ENCODE measurements around the gene NSG2. TPM values are rescaled to one million over a fixed set of nuclear protein-coding genes. Genes with fewer than 3 reads are reported as not detected.

NSG2 gene
- total RNA-seq, 1 experiment from 2014 or later: not detected

GRCh38 chr5:174115226-174115625 is 69.7 kb downstream of the NSG2 start:
- Histone ChIP-seq H3K18ac (ENCODE audit: insufficient read length, low read depth, low read length) (no peak overlapping the region), H3K9me3 (ENCODE audit: control insufficient read depth, low read depth, low read length) (no peaks in the 10 kb centered on the region), H2BK120ac (ENCODE audit: low read depth, low read length, poor library complexity, severe bottlenecking) (no peak overlapping the region), H3K4ac (ENCODE audit: low read depth, low read length) (no peak overlapping the region), H3K14ac (ENCODE audit: insufficient read depth, low read length) (no peak overlapping the region), H2BK15ac (ENCODE audit: low read depth, low read length) (no peak overlapping the region), H3T11ph (ENCODE audit: low read length) (no peak overlapping the region), H3K27me3 (ENCODE audit: insufficient read depth, low read length) (no peaks in the 10 kb centered on the region), H3K4me1 (ENCODE audit: insufficient read depth, low read length) (no peaks in the 10 kb centered on the region), H3K56ac (ENCODE audit: insufficient read length, low read depth, low read length) (no peak overlapping the region), H3K9ac (ENCODE audit: extremely low read depth, insufficient read length, low read length) (no peak overlapping the region), H3K79me2 (ENCODE audit: insufficient read depth, low read length) (no peaks in the 10 kb centered on the region), H2AK5ac (ENCODE audit: insufficient read length, low read length) (no peak overlapping the region), H2BK20ac (ENCODE audit: low read depth, low read length, poor library complexity, severe bottlenecking) (no peak overlapping the region), H2BK12ac (ENCODE audit: insufficient read length, low read depth, low read length) (no peak overlapping the region), H3K4me2 (ENCODE audit: insufficient read depth, insufficient read length, low read length) (no peak overlapping the region), H3K27ac (ENCODE audit: insufficient read length, low read depth, low read length) (no peak overlapping the region), H4K5ac (ENCODE audit: insufficient read length, low read depth, low read length) (no peak overlapping the region), H3K23ac (ENCODE audit: insufficient read length, low read depth, low read length) (no peak overlapping the region), H3K23me2 (ENCODE audit: insufficient read length, low read depth, low read length, poor library complexity, severe bottlenecking) (no peaks in the 10 kb centered on the region), H3K79me1 (ENCODE audit: insufficient read depth, low read depth, low read length, poor library complexity, severe bottlenecking) (no peaks in the 10 kb centered on the region), H2AFZ (ENCODE audit: low read length) (no peak overlapping the region), H2BK5ac (ENCODE audit: insufficient read length, low read length) (no peak overlapping the region), H4K91ac (ENCODE audit: insufficient read length, low read depth, low read length) (no peak overlapping the region), H4K8ac (replicated peaks; ENCODE audit: insufficient read length, low read depth, low read length) (no peak overlapping the region), H4K20me1 (ENCODE audit: control insufficient read depth, insufficient read depth, insufficient read length) (no peaks in the 10 kb centered on the region)
- no peaks in the 10 kb centered on the region for H3K9me3 Mint-ChIP-seq
- H3K27me3 Mint-ChIP-seq (ENCODE audit: low read depth): peaks cover 8% of the 10 kb centered on the region
- H3K4me1 Mint-ChIP-seq: peaks cover 0 to 6% of the 10 kb centered on the region in 2 experiments; a peak in 1 of 4 replicates
- TF ChIP-seq, protein P1, sequence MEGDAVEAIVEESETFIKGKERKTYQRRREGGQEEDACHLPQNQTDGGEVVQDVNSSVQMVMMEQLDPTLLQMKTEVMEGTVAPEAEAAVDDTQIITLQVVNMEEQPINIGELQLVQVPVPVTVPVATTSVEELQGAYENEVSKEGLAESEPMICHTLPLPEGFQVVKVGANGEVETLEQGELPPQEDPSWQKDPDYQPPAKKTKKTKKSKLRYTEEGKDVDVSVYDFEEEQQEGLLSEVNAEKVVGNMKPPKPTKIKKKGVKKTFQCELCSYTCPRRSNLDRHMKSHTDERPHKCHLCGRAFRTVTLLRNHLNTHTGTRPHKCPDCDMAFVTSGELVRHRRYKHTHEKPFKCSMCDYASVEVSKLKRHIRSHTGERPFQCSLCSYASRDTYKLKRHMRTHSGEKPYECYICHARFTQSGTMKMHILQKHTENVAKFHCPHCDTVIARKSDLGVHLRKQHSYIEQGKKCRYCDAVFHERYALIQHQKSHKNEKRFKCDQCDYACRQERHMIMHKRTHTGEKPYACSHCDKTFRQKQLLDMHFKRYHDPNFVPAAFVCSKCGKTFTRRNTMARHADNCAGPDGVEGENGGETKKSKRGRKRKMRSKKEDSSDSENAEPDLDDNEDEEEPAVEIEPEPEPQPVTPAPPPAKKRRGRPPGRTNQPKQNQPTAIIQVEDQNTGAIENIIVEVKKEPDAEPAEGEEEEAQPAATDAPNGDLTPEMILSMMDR (conservative IDR thresholded peaks at IDR 0.05): no peak
- no peak overlapping the region for H3K4me3 Mint-ChIP-seq
- no peak for DNase-seq
- H3K36me3 Mint-ChIP-seq (ENCODE audit: insufficient read depth in 1 of 3, low read depth in 3 of 3): no peaks in the 10 kb centered on the region
- H3K27ac Mint-ChIP-seq: no peak overlapping the region
- WGBS (ENCODE audit: extremely low coverage, insufficient read length, low lambda C conversion rate): no CpG with 5 or more reads among the region's 7 CpGs
